Measurements from ENCODE around the gene WDR36.

The WDR36 gene

DNA sequence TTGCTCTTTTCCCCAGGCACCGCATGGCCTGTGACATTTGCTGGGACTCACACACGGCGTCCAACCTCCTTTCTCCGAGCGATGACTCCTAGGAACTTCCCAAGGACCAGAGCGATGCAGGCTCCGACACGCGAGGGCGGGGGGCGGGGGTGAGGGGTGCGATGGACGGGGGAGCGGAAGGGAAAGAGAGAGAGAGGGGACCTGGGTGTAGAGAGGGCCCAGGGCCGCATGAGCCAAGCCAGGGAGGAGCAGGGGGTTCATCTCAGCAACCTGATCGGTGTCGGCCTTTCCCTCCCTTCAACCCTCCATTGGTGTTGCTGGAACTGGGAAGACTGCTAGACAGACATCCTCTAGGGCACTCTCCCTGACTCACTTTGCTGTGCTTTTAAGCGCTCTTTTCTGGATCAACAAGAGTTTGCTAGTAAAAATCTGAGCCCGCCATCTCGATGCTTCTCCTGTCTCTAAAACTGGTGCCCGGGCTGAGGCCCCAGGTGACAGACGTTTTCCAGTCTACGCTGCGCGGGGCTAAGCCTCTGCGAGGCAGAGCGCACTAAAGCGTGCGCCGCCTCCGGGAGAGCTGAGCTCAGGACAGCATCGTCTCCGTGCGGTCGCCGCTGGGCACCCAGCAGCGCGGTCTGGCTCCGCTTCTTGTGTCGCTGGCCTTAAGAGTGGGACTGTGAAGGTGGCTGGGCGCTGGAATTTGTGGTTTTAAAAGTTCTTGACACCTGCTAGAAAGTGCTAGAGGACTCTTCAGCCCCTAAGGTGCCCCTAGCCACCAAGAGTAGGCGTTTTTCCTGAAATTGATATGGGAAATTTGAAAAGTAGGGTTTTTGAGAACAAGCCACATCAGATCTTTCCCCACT is 21.6 kb upstream of the WDR36 start:
- H2AFZ ChIP-seq (ENCODE audit: low read length, unreplicated experiment): peak overlapping the region; percentile 6
- H3K4me3 ChIP-seq (ENCODE audit: low read depth, low read length): no peak overlapping the region
- no peaks in the 10 kb centered on the region for H3K27me3 ChIP-seq (ENCODE audit: insufficient read depth, low read length)
- peaks cover 17% of the 10 kb centered on the region for H3K4me1 ChIP-seq (ENCODE audit: control insufficient read depth, insufficient read depth, low read length, unreplicated experiment)
- no peaks in the 10 kb centered on the region for H3K36me3 ChIP-seq (ENCODE audit: insufficient read depth, low read length)
- no peaks in the 10 kb centered on the region for H3K79me2 ChIP-seq (ENCODE audit: control insufficient read depth, insufficient read depth, low read length, unreplicated experiment)
- H3K27ac ChIP-seq (ENCODE audit: low read depth, low read length): peak overlapping the region; percentile 23; the same call in 1 of the 2 replicates

GRCh38 chr5:111071413-111071812 is 20.7 kb upstream of the WDR36 start, which contains the start of gene TSLP:
TSLP (plus strand) TSS chr5:111071713; CDS start chr5:111071891, 178 bp downstream.
- peaks cover 26% of the 10 kb centered on the region for H3K4me1 ChIP-seq (ENCODE audit: control insufficient read depth, insufficient read depth, low read length, unreplicated experiment)
- no peaks in the 10 kb centered on the region for H3K36me3 ChIP-seq (ENCODE audit: insufficient read depth, low read length)
- no peak within 1 kb of the TSS for H3K27ac ChIP-seq (ENCODE audit: low read depth, low read length)
- no peaks in the 10 kb centered on the region for H3K27me3 ChIP-seq (ENCODE audit: insufficient read depth, low read length)
- H3K4me3 ChIP-seq (ENCODE audit: low read depth, low read length): no peak within 1 kb of the TSS; the same call in 1 of the 2 replicates
- peak within 1 kb of the TSS; percentile 6 for H2AFZ ChIP-seq (ENCODE audit: low read length, unreplicated experiment)
- H3K79me2 ChIP-seq (ENCODE audit: control insufficient read depth, insufficient read depth, low read length, unreplicated experiment): no peaks in the 10 kb centered on the region

DNA sequence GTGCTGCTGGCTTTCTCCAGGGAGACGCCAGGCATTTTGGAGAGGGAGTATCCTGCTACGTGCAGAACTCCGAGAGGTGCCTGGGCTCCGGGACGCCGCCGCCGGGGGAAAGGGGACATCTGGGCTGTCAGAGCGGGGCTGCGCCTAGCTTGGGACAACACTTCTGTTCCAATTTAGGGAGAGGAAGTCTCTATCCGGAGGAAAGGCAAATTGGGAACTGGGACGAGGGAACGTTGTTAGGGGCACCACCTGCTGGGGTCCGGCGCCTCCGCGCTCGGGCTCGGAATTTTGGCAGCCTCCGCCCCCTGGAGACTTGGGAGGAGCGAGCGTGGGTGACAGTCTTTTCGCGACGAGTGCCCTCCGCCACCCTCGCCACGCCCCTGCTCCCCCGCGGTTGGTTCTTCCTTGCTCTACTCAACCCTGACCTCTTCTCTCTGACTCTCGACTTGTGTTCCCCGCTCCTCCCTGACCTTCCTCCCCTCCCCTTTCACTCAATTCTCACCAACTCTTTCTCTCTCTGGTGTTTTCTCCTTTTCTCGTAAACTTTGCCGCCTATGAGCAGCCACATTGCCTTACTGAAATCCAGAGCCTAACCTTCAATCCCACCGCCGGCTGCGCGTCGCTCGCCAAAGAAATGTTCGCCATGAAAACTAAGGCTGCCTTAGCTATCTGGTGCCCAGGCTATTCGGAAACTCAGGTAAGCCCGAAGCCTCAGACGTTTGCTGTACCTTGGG is 19.0 kb upstream of the WDR36 start:
- peak overlapping the region; percentile 88 for H3K4me3 ChIP-seq (ENCODE audit: low read depth, low read length)
- no peaks in the 10 kb centered on the region for H3K27me3 ChIP-seq (ENCODE audit: insufficient read depth, low read length)
- peak overlapping the region; percentile 90 for H2AFZ ChIP-seq (ENCODE audit: low read length, unreplicated experiment)
- H3K36me3 ChIP-seq (ENCODE audit: insufficient read depth, low read length): no peaks in the 10 kb centered on the region
- no peaks in the 10 kb centered on the region for H3K79me2 ChIP-seq (ENCODE audit: control insufficient read depth, insufficient read depth, low read length, unreplicated experiment)
- H3K27ac ChIP-seq (ENCODE audit: low read depth, low read length): no peak overlapping the region
- peaks cover 32% of the 10 kb centered on the region for H3K4me1 ChIP-seq (ENCODE audit: control insufficient read depth, insufficient read depth, low read length, unreplicated experiment)

- peaks cover 32% of the 10 kb centered on the region for H3K4me1 ChIP-seq (ENCODE audit: control insufficient read depth, insufficient read depth, low read length, unreplicated experiment)
- H2AFZ ChIP-seq (ENCODE audit: low read length, unreplicated experiment): no peak overlapping the region
- H3K27me3 ChIP-seq (ENCODE audit: insufficient read depth, low read length): no peaks in the 10 kb centered on the region
- no peak overlapping the region for H3K27ac ChIP-seq (ENCODE audit: low read depth, low read length)
- peak overlapping the region; percentile 88 for H3K4me3 ChIP-seq (ENCODE audit: low read depth, low read length)
- no peaks in the 10 kb centered on the region for H3K79me2 ChIP-seq (ENCODE audit: control insufficient read depth, insufficient read depth, low read length, unreplicated experiment)
- no peaks in the 10 kb centered on the region for H3K36me3 ChIP-seq (ENCODE audit: insufficient read depth, low read length)
Measured at GRCh38 chr5:111074244-111074643, 17.9 kb upstream of the WDR36 start.

- Histone ChIP-seq H3K27me3 (ENCODE audit: insufficient read depth, low read length) (no peaks in the 10 kb centered on the region), H3K27ac (ENCODE audit: low read depth, low read length) (peak overlapping the region; percentile 44), H2AFZ (ENCODE audit: low read length, unreplicated experiment) (no peak overlapping the region)
Measured at GRCh38 chr5:111075520-111075919, 16.6 kb upstream of the WDR36 start.

DNA sequence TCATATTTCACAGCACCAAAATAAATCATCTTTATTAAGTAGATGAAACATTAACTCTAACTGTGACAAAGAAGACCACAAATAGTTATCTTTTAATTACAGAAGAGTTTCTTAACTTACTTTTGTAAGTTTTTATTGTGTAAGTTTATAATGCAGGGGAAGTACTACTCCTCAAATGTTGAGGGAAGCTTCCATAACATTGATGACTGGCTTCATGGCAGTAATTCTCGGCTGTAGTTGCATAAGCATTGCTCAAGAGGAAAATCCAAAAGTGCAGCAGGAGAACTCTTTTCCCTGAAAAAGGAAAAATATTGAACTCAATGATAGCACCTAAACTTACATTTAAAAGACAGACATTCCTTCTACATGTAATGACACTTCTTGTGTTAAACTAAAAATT is 16.1 kb upstream of the WDR36 start:
- H3K27me3 ChIP-seq (ENCODE audit: insufficient read depth, low read length): no peaks in the 10 kb centered on the region
- H2AFZ ChIP-seq (ENCODE audit: low read length, unreplicated experiment): peak overlapping the region; percentile 36
- no peaks in the 10 kb centered on the region for H3K79me2 ChIP-seq (ENCODE audit: control insufficient read depth, insufficient read depth, low read length, unreplicated experiment)
- H3K4me1 ChIP-seq (ENCODE audit: control insufficient read depth, insufficient read depth, low read length, unreplicated experiment): peaks cover 26% of the 10 kb centered on the region
- peak overlapping the region; percentile 46 for H3K4me3 ChIP-seq (ENCODE audit: low read depth, low read length)
- no peaks in the 10 kb centered on the region for H3K36me3 ChIP-seq (ENCODE audit: insufficient read depth, low read length)
- H3K27ac ChIP-seq (ENCODE audit: low read depth, low read length): peak overlapping the region; percentile 44

More at GRCh38 chr5:111075520-111075919, 16.6 kb upstream of the WDR36 start:
- Histone ChIP-seq H3K36me3 (ENCODE audit: insufficient read depth, low read length) (no peaks in the 10 kb centered on the region), H3K4me1 (ENCODE audit: control insufficient read depth, insufficient read depth, low read length, unreplicated experiment) (peaks cover 27% of the 10 kb centered on the region), H3K4me3 (ENCODE audit: low read depth, low read length) (peak overlapping the region; percentile 88), H3K79me2 (ENCODE audit: control insufficient read depth, insufficient read depth, low read length, unreplicated experiment) (no peaks in the 10 kb centered on the region)

DNA sequence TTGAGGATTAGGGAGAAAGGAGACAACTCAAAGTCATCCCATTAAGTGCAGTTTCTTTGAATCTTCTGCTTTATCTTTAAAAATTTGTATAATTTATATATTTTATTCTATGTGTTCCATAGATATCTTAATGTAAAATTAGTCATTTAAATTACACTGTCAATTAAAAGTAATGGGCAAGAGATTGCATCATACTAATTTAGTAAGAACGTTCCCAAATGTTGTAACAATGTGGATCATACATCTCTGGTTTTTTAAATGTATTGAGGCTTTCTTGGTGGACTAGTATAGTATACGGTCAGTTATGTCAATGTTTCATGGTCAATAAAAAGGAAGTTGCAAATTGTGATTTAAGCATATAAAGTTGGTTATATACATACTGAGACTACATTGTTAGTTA is 14.5 kb upstream of the WDR36 start:
- no peaks in the 10 kb centered on the region for H3K36me3 ChIP-seq (ENCODE audit: insufficient read depth, low read length)
- no peaks in the 10 kb centered on the region for H3K79me2 ChIP-seq (ENCODE audit: control insufficient read depth, insufficient read depth, low read length, unreplicated experiment)
- H3K4me3 ChIP-seq (ENCODE audit: low read depth, low read length): no peak overlapping the region
- no peaks in the 10 kb centered on the region for H3K27me3 ChIP-seq (ENCODE audit: insufficient read depth, low read length)
- H3K27ac ChIP-seq (ENCODE audit: low read depth, low read length): no peak overlapping the region
- H3K4me1 ChIP-seq (ENCODE audit: control insufficient read depth, insufficient read depth, low read length, unreplicated experiment): peaks cover 26% of the 10 kb centered on the region
- no peak overlapping the region for H2AFZ ChIP-seq (ENCODE audit: low read length, unreplicated experiment)

DNA sequence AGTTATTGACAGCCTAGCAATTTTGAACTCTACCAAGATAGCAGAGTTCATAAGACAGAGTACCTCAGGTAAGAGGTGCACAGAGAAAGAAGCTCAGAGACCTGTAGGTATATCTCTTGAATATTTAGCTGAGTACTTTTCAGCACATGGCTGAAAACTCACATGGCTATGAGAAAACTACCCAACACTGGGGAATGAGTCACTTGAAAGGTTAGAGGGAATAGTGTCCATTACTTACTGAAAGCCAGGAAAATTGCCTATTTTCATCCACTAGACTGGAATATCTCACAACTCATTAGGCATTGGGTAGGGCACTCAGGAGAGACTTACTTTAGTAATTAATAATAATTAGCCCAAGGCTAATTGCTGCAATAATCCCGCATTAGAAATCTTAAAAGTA is 12.3 kb upstream of the WDR36 start:
- H3K27me3 ChIP-seq (ENCODE audit: insufficient read depth, low read length): no peaks in the 10 kb centered on the region
- H3K27ac ChIP-seq (ENCODE audit: low read depth, low read length): no peak overlapping the region
- no peaks in the 10 kb centered on the region for H3K36me3 ChIP-seq (ENCODE audit: insufficient read depth, low read length)
- peak overlapping the region; percentile 39 for H2AFZ ChIP-seq (ENCODE audit: low read length, unreplicated experiment)
- H3K4me3 ChIP-seq (ENCODE audit: low read depth, low read length): no peak overlapping the region
- no peaks in the 10 kb centered on the region for H3K79me2 ChIP-seq (ENCODE audit: control insufficient read depth, insufficient read depth, low read length, unreplicated experiment)
- H3K4me1 ChIP-seq (ENCODE audit: control insufficient read depth, insufficient read depth, low read length, unreplicated experiment): peaks cover 25% of the 10 kb centered on the region

DNA sequence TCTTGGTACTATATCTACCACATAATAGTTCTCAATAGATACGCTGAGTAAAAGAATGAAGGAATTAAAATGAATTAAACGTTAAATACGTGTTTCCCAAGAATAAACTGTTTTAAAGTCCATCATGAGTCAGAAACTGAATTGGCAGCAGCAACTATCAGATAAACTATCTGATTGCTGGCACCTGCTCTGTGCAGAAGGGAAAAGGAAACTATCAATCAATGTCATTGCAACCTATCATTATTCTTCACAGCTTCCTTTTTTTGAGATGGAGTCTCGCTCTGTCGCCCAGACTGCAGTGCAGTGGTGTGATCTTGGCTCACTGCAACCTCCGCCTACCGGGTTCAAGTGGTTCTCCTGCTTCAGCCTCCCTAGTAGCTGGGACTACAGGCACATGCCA is 8.8 kb upstream of the WDR36 start:
- Histone ChIP-seq H3K27ac (ENCODE audit: low read depth, low read length) (no peak overlapping the region), H3K4me3 (ENCODE audit: low read depth, low read length) (no peak overlapping the region), H3K79me2 (ENCODE audit: control insufficient read depth, insufficient read depth, low read length, unreplicated experiment) (no peaks in the 10 kb centered on the region), H3K27me3 (ENCODE audit: insufficient read depth, low read length) (no peaks in the 10 kb centered on the region), H3K36me3 (ENCODE audit: insufficient read depth, low read length) (no peaks in the 10 kb centered on the region), H3K4me1 (ENCODE audit: control insufficient read depth, insufficient read depth, low read length, unreplicated experiment) (peaks cover 5% of the 10 kb centered on the region), H2AFZ (ENCODE audit: low read length, unreplicated experiment) (no peak overlapping the region)

- no peak overlapping the region for H3K4me3 ChIP-seq (ENCODE audit: low read depth, low read length)
- peaks cover 56% of the 10 kb centered on the region for H3K79me2 ChIP-seq (ENCODE audit: control insufficient read depth, insufficient read depth, low read length, unreplicated experiment)
- peaks cover 19% of the 10 kb centered on the region for H3K36me3 ChIP-seq (ENCODE audit: insufficient read depth, low read length)
- no peak overlapping the region for H2AFZ ChIP-seq (ENCODE audit: low read length, unreplicated experiment)
- H3K27ac ChIP-seq (ENCODE audit: low read depth, low read length): no peak overlapping the region
- H3K4me1 ChIP-seq (ENCODE audit: control insufficient read depth, insufficient read depth, low read length, unreplicated experiment): peaks cover 37% of the 10 kb centered on the region
- no peaks in the 10 kb centered on the region for H3K27me3 ChIP-seq (ENCODE audit: insufficient read depth, low read length)
Measured at GRCh38 chr5:111095982-111096381, 3.8 kb downstream of the WDR36 start.

Data from ACC112 (cell line).